K562 (cell line): Measurements from ENCODE around the gene YIPF2. TPM values are rescaled to one million over a fixed set of nuclear protein-coding genes. Genes with fewer than 3 reads are reported as not detected.

Experiments used
- ATAC-seq: fragments of 200-7000 bp; cut with Tn5 transposase; 3 replicates; pipeline ENCODE4 v1.9.1; 2020; ENCODE audit warnings: moderate library complexity
- BruUV-seq: library from RNA; stranded (reverse); fragments of 400-500 nt; replicated peaks from 2 replicates; lab custom pipeline; 2021; lab: Mats Ljungman, UMichigan
- CTCF ChIA-PET: fragments of 300-600 bp; formaldehyde crosslinking; extraction: SDS; loops from one replicate; lab custom pipeline; 2021; ENCODE audit warnings: low intra/inter-chr PET ratio; lab: Yijun Ruan, JAX
- POLR2A ChIA-PET: fragments of 300-600, 350-650 bp; sonication (Branson Sonifier 250); formaldehyde crosslinking; extraction: SDS; loops from one replicate; lab custom pipeline; 2021; ENCODE audit warnings: antibody characterized with exemption, inconsistent platforms; lab: Yijun Ruan, JAX
- DNase-seq, 4 experiments: peaks; one replicate each; pipeline versions ENCODE4 v3.0.0 to v3.0.0-alpha.2; 2011 to 2018; ENCODE audit warnings: low spot score in 3 of 4, mixed read lengths in 3 of 4; ENCODE audit errors: extremely low read depth in 1 of 4
- FAIRE-seq: peaks from 2 replicates; lab custom pipeline; 2011; peaks lifted over from hg19 to GRCh38; lab: Jason Lieb, UNC
- H2AFZ ChIP-seq: 2 replicates; pipeline ENCODE4 v1.6.0; 2011; ENCODE audit warnings: low read depth, low read length, control low read depth, inconsistent platforms
- H3K27ac ChIP-seq: fragments of 200-600 bp; 3 replicates; pipeline ENCODE4 v1.8.0; 2011; ENCODE audit warnings: low read depth, mild to moderate bottlenecking, control low read depth, inconsistent platforms, low read length, moderate library complexity, mixed read lengths; ENCODE audit errors: extremely low read depth
- H3K27me3 ChIP-seq, 2 experiments: fragments of 300-600 bp in 1 of 2; 2 replicates in 1 of 2; 3 replicates in 1 of 2; pipeline versions ENCODE4 v1.6.0 to v1.8.0; 2011; ENCODE audit warnings: inconsistent platforms in 2 of 2, low read length in 2 of 2, mild to moderate bottlenecking in 1 of 2, mixed read lengths in 1 of 2, moderate library complexity in 1 of 2; ENCODE audit not compliant: control insufficient read depth in 2 of 2, insufficient read depth in 2 of 2
- H3K36me3 ChIP-seq: fragments of 300-600 bp; 3 replicates; pipeline ENCODE4 v1.8.0; 2011; ENCODE audit warnings: mild to moderate bottlenecking, low read length, inconsistent platforms; ENCODE audit not compliant: control insufficient read depth, insufficient read depth
- H3K4me1 ChIP-seq, 2 experiments: fragments of 200-600 bp in 1 of 2; replicated peaks in 1 of 2; 2 replicates in 1 of 2; 3 replicates in 1 of 2; pipeline versions ENCODE4 v1.5.1 to v1.8.0; 2011; ENCODE audit warnings: inconsistent platforms in 2 of 2, low read length in 2 of 2, mild to moderate bottlenecking in 1 of 2, mixed read lengths in 1 of 2, moderate library complexity in 1 of 2; ENCODE audit not compliant: control insufficient read depth in 2 of 2, insufficient read depth in 2 of 2
- H3K4me2 ChIP-seq: 2 replicates; pipeline ENCODE4 v1.6.1; 2011; ENCODE audit warnings: low read length, control low read depth, inconsistent platforms, mixed read lengths; ENCODE audit not compliant: insufficient read depth
- H3K4me3 ChIP-seq: fragments of 200-600 bp; sonication (generic), shearing (Covaris generic); 2 replicates; pipeline ENCODE4 v1.5.1; 2016; ENCODE audit warnings: control low read depth, inconsistent platforms
- H3K79me2 ChIP-seq: fragments of 200-600 bp; 3 replicates; pipeline ENCODE4 v1.8.0; 2011; ENCODE audit warnings: low read length, inconsistent platforms; ENCODE audit not compliant: control insufficient read depth, insufficient read depth
- H3K9ac ChIP-seq, 2 experiments: 2 replicates each; pipeline versions ENCODE4 v1.6.0 to v1.6.1; 2011; ENCODE audit warnings: low read depth in 2 of 2, low read length in 2 of 2, control low read depth in 1 of 2, inconsistent platforms in 1 of 2, mild to moderate bottlenecking in 1 of 2, mixed read lengths in 1 of 2; ENCODE audit not compliant: insufficient read depth in 1 of 2
- H3K9me1 ChIP-seq: one replicate; pipeline ENCODE4 v1.6.0; 2011; ENCODE audit warnings: inconsistent platforms, mild to moderate bottlenecking, low read length, moderate library complexity; ENCODE audit not compliant: control insufficient read depth, insufficient read depth
- H3K9me3 ChIP-seq: replicated peaks from 2 replicates; pipeline ENCODE4 v1.5.1; 2011; ENCODE audit warnings: low read depth, low read length, inconsistent platforms; ENCODE audit not compliant: control insufficient read depth, insufficient read depth
- H4K20me1 ChIP-seq: replicated peaks from 2 replicates; pipeline ENCODE4 v1.6.1; 2011; ENCODE audit warnings: low read length, inconsistent platforms, mixed read lengths; ENCODE audit not compliant: control insufficient read depth, insufficient read depth
- CBX1 ChIP-seq: sonication (generic); IDR thresholded peaks from 2 replicates; pipeline ENCODE4 v1.6.1; 2016; ENCODE audit warnings: antibody characterized with exemption, low read depth, mild to moderate bottlenecking
- DPF2 ChIP-seq: fragments of 450-650 bp; IDR thresholded peaks from 2 replicates; pipeline ENCODE4 v1.6.1; 2016
- EHMT2 ChIP-seq: fragments of 450-650 bp; IDR thresholded peaks from 2 replicates; pipeline ENCODE4 v1.6.1; 2018; ENCODE audit warnings: antibody characterized with exemption
- HDAC3 ChIP-seq: fragments of 450-650 bp; IDR thresholded peaks from 2 replicates; pipeline ENCODE4 v1.6.1; 2018; ENCODE audit warnings: borderline replicate concordance, mild to moderate bottlenecking, moderate library complexity; ENCODE audit not compliant: partially characterized antibody
- ILK ChIP-seq: fragments of 450-650 bp; IDR thresholded peaks from 2 replicates; pipeline ENCODE4 v1.6.1; 2016; ENCODE audit warnings: missing genetic modification characterization, low read depth, mild to moderate bottlenecking, missing compliant biosample characterization, moderate library complexity, borderline replicate concordance
- MECOM ChIP-seq: fragments of 250-450 bp; sonication (Bioruptor Pico); IDR thresholded peaks from 2 replicates; pipeline ENCODE4 v1.8.0; 2022; ENCODE audit warnings: inconsistent platforms
- POU5F1 ChIP-seq: fragments of 150-350 bp; IDR thresholded peaks from 2 replicates; pipeline ENCODE4 v1.6.1; 2014; ENCODE audit warnings: borderline replicate concordance, low read length, low read depth, mild to moderate bottlenecking; ENCODE audit not compliant: partially characterized antibody
- RB1 ChIP-seq: fragments of 450-650 bp; IDR thresholded peaks from 2 replicates; pipeline ENCODE4 v1.6.1; 2017; ENCODE audit warnings: low read depth, mild to moderate bottlenecking
- ZNF146 ChIP-seq: IDR thresholded peaks from one replicate; pipeline ENCODE4 v1.6.1; 2018; ENCODE audit warnings: missing compliant biosample characterization; ENCODE audit not compliant: unreplicated experiment
- WGBS: fragments of 100-300 bp; shearing (Covaris generic); methylation state at CpG from one replicate; pipeline ENCODE4 v1.1.6; 2016; ENCODE audit warnings: low coverage, mixed read lengths; ENCODE audit not compliant: insufficient coverage; ENCODE audit errors: missing lambda C conversion rate; 5-methylcytosine and 5-hydroxymethylcytosine counted together
- in situ Hi-C: fragments of 300-500 bp; cut with MboI; formaldehyde crosslinking; loops from 4 replicates; pipeline ENCODE4 v1.15.0; 2018; ENCODE audit warnings: inconsistent platforms, mixed read lengths
- intact Hi-C: fragments of 100-400 bp; cut with micrococcal nuclease; formaldehyde crosslinking; loops from 2 replicates; pipeline ENCODE4 v1.14.2; 2022
- polyA plus RNA-seq, 8 experiments: library from polyadenylated mRNA; depleted of rRNA in 4 of 8; stranded (reverse) in 5 of 8; unstranded in 3 of 8; fragments of >200 nt; fragmentation: Nextera tagmentation in 2 of 8; fragmentation: Illumina TruSeq in 1 of 8; extraction: Ambion mirVana in 2 of 8; extraction: Trizol in 1 of 8; gene quantifications; 2 replicates each; pipeline versions ENCODE4 v1.2.1 to v1.2.3, GENCODE V29; 2011 to 2014; ENCODE audit warnings: inconsistent platforms in 1 of 8, missing spikeins in 1 of 8
- total RNA-seq, 7 experiments: library from RNA; depleted of rRNA in 6 of 7; stranded (reverse); fragments of >200 nt in 6 of 7; fragmentation: Illumina TruSeq in 2 of 7; extraction: Trizol in 2 of 7; gene quantifications; 2 replicates each; pipeline versions ENCODE4 v1.2.1 to v1.2.3, GENCODE V29; 2011 to 2021; ENCODE audit warnings: low replicate concordance in 1 of 7

The YIPF2 gene
- total and polyA plus RNA-seq, 9 of the 15 experiments (the other 6 are each of a cell fraction or from before 2014, with no cell fraction given) = 1.3 to 65.2 (median 31.6) TPM

DNA sequence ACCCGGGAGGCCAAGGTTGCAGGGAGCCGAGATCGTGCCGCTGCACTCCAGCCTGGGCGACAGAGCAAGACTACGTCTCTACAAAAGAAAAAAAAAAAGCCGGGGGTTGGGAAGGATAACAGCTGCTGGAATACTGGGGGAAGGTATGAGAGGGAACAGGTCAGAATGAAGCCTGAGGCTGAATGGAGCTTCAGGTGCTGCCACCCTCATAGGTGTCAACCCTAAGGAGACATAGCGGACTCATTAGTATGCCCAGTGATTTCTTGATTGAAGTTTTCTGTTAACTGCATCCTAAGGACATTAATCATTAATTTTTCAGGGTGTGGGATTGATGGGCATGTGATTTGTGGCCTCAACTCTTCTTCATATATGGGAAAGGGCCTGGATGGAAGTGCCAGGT, 38.4 kb upstream of the YIPF2 start:
- no peak overlapping the region for H2AFZ ChIP-seq
- no peaks in the 10 kb centered on the region for H3K9me3 ChIP-seq
- H3K27ac ChIP-seq = no peak overlapping the region
- intact Hi-C loops = no loop called here
- ChIA-PET POLR2A (no interaction called here), CTCF (no interaction called here)
- in situ Hi-C loops = no loop called here
- peak overlapping the region in 1 of 2 experiments; percentile 28; a peak in 1 of 4 replicates for H3K9ac ChIP-seq
- TF ChIP-seq ILK = no peak
- no peak for TF ChIP-seq DPF2
- no peak for TF ChIP-seq CBX1
- TF ChIP-seq POU5F1 = no peak
- no peak for TF ChIP-seq HDAC3
- TF ChIP-seq ZNF146 (CRISPR knock-in tag) = no peak
- TF ChIP-seq RB1 = no peak
- TF ChIP-seq MECOM (CRISPR knock-in tag) = no peak
- no peak for TF ChIP-seq EHMT2
- H3K79me2 ChIP-seq = peaks cover 93% of the 10 kb centered on the region
- peaks cover 28% of the 10 kb centered on the region; the same call in 2 of the 3 replicates for H3K36me3 ChIP-seq
- H4K20me1 ChIP-seq = peaks cover 27% of the 10 kb centered on the region
- H3K9me1 ChIP-seq = peaks cover 8% of the 10 kb centered on the region
- H3K4me2 ChIP-seq = no peak overlapping the region
- FAIRE-seq (no peak), ATAC-seq (no peak), DNase-seq (no peak)
- H3K27me3 ChIP-seq = no peaks in the 10 kb centered on the region
- WGBS = 75% methylated on average over 8 of the region's 8 CpGs
- H3K4me1 ChIP-seq = peaks cover 26 to 36% of the 10 kb centered on the region in 2 experiments
- H3K4me3 ChIP-seq = no peak overlapping the region
- BruUV-seq = no TSS peak
